ENCODE data around the gene AGTPBP1.

DNA sequence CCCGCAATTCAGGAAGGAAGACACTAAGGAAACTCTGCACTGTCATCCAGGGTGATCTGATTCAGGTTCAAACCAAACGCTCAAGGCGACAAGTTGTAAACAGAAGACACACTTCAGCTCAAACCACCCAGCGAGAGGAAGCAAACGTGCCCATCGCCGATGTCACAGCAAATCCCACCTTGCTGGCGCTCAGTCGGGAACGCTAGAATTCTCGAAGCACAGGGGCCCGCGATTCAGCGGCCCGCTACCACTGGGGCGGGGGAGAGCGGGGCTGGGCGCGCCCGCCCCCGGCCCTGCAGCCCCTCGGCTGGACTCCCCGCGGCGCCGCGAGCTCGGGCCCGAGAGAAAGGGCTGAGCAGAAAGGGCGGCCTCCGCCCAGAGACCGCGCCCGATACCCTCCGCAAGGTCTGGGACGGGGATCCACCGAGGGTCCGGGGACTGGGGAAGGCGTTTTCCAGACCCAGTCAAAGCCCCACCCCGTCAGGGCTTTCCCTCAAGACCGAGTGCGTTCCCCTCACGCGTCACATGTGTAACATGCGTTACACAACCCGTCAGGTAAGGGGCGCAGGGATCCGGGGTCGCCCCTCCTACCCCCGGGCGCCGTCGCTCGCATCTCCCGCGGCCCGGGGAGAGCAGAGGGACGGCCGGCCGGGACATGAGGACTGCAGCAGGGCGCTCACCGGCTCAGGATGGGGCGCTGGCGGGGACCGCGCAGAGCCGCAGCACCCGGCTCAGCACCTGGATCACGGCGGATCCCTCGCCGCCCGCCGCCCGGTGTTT, 469 bp downstream of the AGTPBP1 start:
- TF ChIP-seq, protein P1, sequence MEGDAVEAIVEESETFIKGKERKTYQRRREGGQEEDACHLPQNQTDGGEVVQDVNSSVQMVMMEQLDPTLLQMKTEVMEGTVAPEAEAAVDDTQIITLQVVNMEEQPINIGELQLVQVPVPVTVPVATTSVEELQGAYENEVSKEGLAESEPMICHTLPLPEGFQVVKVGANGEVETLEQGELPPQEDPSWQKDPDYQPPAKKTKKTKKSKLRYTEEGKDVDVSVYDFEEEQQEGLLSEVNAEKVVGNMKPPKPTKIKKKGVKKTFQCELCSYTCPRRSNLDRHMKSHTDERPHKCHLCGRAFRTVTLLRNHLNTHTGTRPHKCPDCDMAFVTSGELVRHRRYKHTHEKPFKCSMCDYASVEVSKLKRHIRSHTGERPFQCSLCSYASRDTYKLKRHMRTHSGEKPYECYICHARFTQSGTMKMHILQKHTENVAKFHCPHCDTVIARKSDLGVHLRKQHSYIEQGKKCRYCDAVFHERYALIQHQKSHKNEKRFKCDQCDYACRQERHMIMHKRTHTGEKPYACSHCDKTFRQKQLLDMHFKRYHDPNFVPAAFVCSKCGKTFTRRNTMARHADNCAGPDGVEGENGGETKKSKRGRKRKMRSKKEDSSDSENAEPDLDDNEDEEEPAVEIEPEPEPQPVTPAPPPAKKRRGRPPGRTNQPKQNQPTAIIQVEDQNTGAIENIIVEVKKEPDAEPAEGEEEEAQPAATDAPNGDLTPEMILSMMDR (IDR thresholded peaks at IDR 0.05), result no peak
- TF ChIP-seq FOXJ3 (CRISPR knock-in tag; IDR thresholded peaks at IDR 0.05; ENCODE audit: borderline replicate concordance), result no peak
- TF ChIP-seq, protein P2, sequence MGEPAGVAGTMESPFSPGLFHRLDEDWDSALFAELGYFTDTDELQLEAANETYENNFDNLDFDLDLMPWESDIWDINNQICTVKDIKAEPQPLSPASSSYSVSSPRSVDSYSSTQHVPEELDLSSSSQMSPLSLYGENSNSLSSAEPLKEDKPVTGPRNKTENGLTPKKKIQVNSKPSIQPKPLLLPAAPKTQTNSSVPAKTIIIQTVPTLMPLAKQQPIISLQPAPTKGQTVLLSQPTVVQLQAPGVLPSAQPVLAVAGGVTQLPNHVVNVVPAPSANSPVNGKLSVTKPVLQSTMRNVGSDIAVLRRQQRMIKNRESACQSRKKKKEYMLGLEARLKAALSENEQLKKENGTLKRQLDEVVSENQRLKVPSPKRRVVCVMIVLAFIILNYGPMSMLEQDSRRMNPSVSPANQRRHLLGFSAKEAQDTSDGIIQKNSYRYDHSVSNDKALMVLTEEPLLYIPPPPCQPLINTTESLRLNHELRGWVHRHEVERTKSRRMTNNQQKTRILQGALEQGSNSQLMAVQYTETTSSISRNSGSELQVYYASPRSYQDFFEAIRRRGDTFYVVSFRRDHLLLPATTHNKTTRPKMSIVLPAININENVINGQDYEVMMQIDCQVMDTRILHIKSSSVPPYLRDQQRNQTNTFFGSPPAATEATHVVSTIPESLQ (CRISPR knock-in tag; IDR thresholded peaks at IDR 0.05), result no peak
- TF ChIP-seq TEAD4 (CRISPR knock-in tag; IDR thresholded peaks at IDR 0.05), result no peak
- TF ChIP-seq, protein P3, sequence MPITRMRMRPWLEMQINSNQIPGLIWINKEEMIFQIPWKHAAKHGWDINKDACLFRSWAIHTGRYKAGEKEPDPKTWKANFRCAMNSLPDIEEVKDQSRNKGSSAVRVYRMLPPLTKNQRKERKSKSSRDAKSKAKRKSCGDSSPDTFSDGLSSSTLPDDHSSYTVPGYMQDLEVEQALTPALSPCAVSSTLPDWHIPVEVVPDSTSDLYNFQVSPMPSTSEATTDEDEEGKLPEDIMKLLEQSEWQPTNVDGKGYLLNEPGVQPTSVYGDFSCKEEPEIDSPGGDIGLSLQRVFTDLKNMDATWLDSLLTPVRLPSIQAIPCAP (CRISPR knock-in tag; IDR thresholded peaks at IDR 0.05), result no peak
- TF ChIP-seq, protein P4, sequence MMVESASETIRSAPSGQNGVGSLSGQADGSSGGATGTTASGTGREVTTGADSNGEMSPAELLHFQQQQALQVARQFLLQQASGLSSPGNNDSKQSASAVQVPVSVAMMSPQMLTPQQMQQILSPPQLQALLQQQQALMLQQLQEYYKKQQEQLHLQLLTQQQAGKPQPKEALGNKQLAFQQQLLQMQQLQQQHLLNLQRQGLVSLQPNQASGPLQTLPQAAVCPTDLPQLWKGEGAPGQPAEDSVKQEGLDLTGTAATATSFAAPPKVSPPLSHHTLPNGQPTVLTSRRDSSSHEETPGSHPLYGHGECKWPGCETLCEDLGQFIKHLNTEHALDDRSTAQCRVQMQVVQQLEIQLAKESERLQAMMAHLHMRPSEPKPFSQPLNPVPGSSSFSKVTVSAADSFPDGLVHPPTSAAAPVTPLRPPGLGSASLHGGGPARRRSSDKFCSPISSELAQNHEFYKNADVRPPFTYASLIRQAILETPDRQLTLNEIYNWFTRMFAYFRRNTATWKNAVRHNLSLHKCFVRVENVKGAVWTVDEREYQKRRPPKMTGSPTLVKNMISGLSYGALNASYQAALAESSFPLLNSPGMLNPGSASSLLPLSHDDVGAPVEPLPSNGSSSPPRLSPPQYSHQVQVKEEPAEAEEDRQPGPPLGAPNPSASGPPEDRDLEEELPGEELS (CRISPR knock-in tag; IDR thresholded peaks at IDR 0.05), result no peak
- TF ChIP-seq ZNF263 (CRISPR knock-in tag; IDR thresholded peaks at IDR 0.05; ENCODE audit: low read depth), result no peak
- peak; percentile 79; the same call in 1 of the 2 replicates for TF ChIP-seq KAT7 (CRISPR knock-in tag; IDR thresholded peaks at IDR 0.05; ENCODE audit: borderline replicate concordance)
- TF ChIP-seq NR1H2 (CRISPR knock-in tag; IDR thresholded peaks at IDR 0.05), result no peak
- no peak for TF ChIP-seq ZNF138 (CRISPR knock-in tag; conservative IDR thresholded peaks at IDR 0.05)
- no peak for TF ChIP-seq IRF2 (CRISPR knock-in tag; IDR thresholded peaks at IDR 0.05; ENCODE audit: borderline replicate concordance, low read depth)
- TF ChIP-seq, protein P5, sequence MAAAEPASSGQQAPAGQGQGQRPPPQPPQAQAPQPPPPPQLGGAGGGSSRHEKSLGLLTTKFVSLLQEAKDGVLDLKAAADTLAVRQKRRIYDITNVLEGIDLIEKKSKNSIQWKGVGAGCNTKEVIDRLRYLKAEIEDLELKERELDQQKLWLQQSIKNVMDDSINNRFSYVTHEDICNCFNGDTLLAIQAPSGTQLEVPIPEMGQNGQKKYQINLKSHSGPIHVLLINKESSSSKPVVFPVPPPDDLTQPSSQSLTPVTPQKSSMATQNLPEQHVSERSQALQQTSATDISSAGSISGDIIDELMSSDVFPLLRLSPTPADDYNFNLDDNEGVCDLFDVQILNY (CRISPR knock-in tag; IDR thresholded peaks at IDR 0.05), result no peak
